Heart left ventricle (tissue), 16 donors: ENCODE data around the gene TTC23. TPM values are rescaled to one million over a fixed set of nuclear protein-coding genes. Genes with fewer than 3 reads are reported as not detected.

Experiments
- ATAC-seq, 4 donors: fragments of 200-7000 bp; cut with Tn5 transposase; one replicate each; pipeline ENCODE4 v1.9.1; 2020 to 2022; ENCODE audit warnings: moderate library complexity in 4 of 4, mild to moderate bottlenecking in 3 of 4, moderate number of reproducible peaks in 1 of 4
- DNase-seq, 5 donors: peaks; one replicate each; pipeline ENCODE4 v3.0.0-alpha.2; 2020
- H3K27ac ChIP-seq, 12 donors: fragments of 200-600 bp; sonication (generic) in 4 of 12; one replicate each; pipeline versions ENCODE4 v1.5.0 to v1.8.0; 2016 to 2022; ENCODE audit warnings: mild to moderate bottlenecking in 2 of 12
- H3K27me3 ChIP-seq, 9 donors: fragments of 200-600 bp; sonication (generic) in 2 of 9; one replicate each; pipeline versions ENCODE4 v1.5.1 to v1.8.0; 2016 to 2022; ENCODE audit warnings: mild to moderate bottlenecking in 3 of 9
- H3K36me3 ChIP-seq, 9 donors: fragments of 200-600 bp; sonication (generic) in 2 of 9; one replicate each; pipeline versions ENCODE4 v1.5.0 to v1.8.0; 2018 to 2022; ENCODE audit warnings: mild to moderate bottlenecking in 2 of 9
- H3K4me1 ChIP-seq, 12 donors: fragments of 200-600 bp; sonication (generic) in 4 of 12; one replicate each; pipeline versions ENCODE4 v1.5.0 to v1.8.0; 2016 to 2022; ENCODE audit warnings: mild to moderate bottlenecking in 3 of 12
- H3K4me3 ChIP-seq, 12 donors: fragments of 200-600 bp; sonication (generic) in 4 of 12; one replicate each; pipeline versions ENCODE4 v1.5.0 to v1.8.0; 2017 to 2022; ENCODE audit warnings: mild to moderate bottlenecking in 9 of 12, moderate library complexity in 4 of 12
- H3K9me3 ChIP-seq, 12 donors: fragments of 200-600 bp; sonication (generic) in 4 of 12; one replicate each; pipeline versions ENCODE4 v1.5.0 to v1.8.0; 2016 to 2022; ENCODE audit warnings: mild to moderate bottlenecking in 1 of 12
- CTCF ChIP-seq, 12 donors: fragments of 200-600 bp; sonication (generic) in 4 of 12; IDR thresholded peaks; one replicate each; pipeline versions ENCODE4 v1.5.0 to v1.8.0; 2018 to 2022; ENCODE audit warnings: antibody characterized with exemption in 12 of 12, mild to moderate bottlenecking in 5 of 12
- POLR2A ChIP-seq, 2 donors: fragments of 450-650 bp; IDR thresholded peaks; one replicate each; pipeline ENCODE4 v1.6.1; 2017; ENCODE audit warnings: antibody characterized with exemption in 2 of 2, mild to moderate bottlenecking in 2 of 2, moderate library complexity in 2 of 2
- WGBS, 4 donors: extraction: QIAGEN DNeasy Blood & Tissue Kit in 2 of 4; methylation state at CpG; one replicate each; pipeline versions ENCODE4 v1.1.5 to v1.1.7; 2013 to 2018; 5-methylcytosine and 5-hydroxymethylcytosine counted together
- intact Hi-C, 10 donors: fragments of 100-400 bp; cut with DNase I; formaldehyde crosslinking; loops; one replicate each; pipeline versions ENCODE4 v1.11.1 to v1.14.2; 2022
- polyA plus RNA-seq, 2 donors: library from polyadenylated mRNA; stranded (reverse); fragments of 200-250 nt; gene quantifications; one replicate each; pipeline ENCODE4 v1.2.3, GENCODE V29; 2013
- total RNA-seq, 9 donors: library from RNA; depleted of rRNA in 2 of 9; stranded (reverse); fragments of >200 nt in 2 of 9; fragmentation: NEBNext Ultra II Directional in 3 of 9; extraction: Animal tissue kit (Norgen Biotek cat#: 25700) in 3 of 9; gene quantifications; one replicate each; pipeline versions ENCODE4 v1.1.0 to v1.2.4, GENCODE V29; 2016 to 2023
- donor health status: ischemic (EF 13 %, LVEDD 7.1; RV severe dilation, severe dysfunction).
- donor health status: healthy with polysubstance abuse.
- donor health status: DM: no; HTN: yes; CAD: no.
- donor health status: DM: no; HTN: no; CAD: no.
- donor health status: ischemic (EF 25% LVEDD 6.9; RV normal size, moderate dysfunction).
- donor health status: ischemic (EF 25% LVEDD 5.7; RV mildly dilated, moderate dysfunction).
- donor health status: healthy.
- donor health status: DM: yes; HTN: yes; CAD: no.
- donor health status: ischemic (EF 35%, LVEDD 5.7; RV mildly dilated, moderate dysfunction).
- donor health status: nonischemic (EF 11% LVEDD 7.7; RV severe dilation, severe dysfunction).
- donor health status: DM: yes; HTN: yes; CAD: no.
- donor health status: PGD.
- donor health status: ischemic (EF 29% LVEDD 5.4; RV normal size, mild dysfunction).
- donor health status: nonischemic (EF 23%, LVEDD 6.1; RV moderate dilation, normal function).

Gene TTC23
- total and polyA plus RNA-seq, 11 donors = 5.7 to 19.5 (median 10.4) TPM

- H3K36me3 ChIP-seq = peaks cover 0 to 40% (median 9%) of the 10 kb centered on the region in 9 donors
- 67 to 78% (median 75%) methylated on average over 10 of the region's 10 CpGs for WGBS, 4 donors
- DNase-seq (no peak), ATAC-seq (no peak)
- intact Hi-C loops = no loop called here
- H3K27ac ChIP-seq = peak overlapping the region in 4 of 12 donors; percentile 90 to 98 (median 92)
- H3K4me1 ChIP-seq = peaks cover 0 to 85% (median 42%) of the 10 kb centered on the region in 12 donors
- no peak overlapping the region for H3K4me3 ChIP-seq
- no peak for TF ChIP-seq POLR2A (IDR thresholded peaks at IDR 0.05)
- no peak for TF ChIP-seq CTCF (IDR thresholded peaks at IDR 0.05)
- H3K9me3 ChIP-seq = no peaks in the 10 kb centered on the region
- H3K27me3 ChIP-seq = no peaks in the 10 kb centered on the region
Observed at GRCh38 chr15:99121207-99121606, 128.2 kb downstream of the TTC23 start.

- no peak for DNase-seq
- ATAC-seq = no peak
- Histone ChIP-seq H3K4me3 (no peak overlapping the region), H3K27ac (peak overlapping the region in 4 of 12 donors; percentile 11 to 98 (median 40)), H3K4me1 (peaks cover 0 to 81% (median 37%) of the 10 kb centered on the region in 12 donors), H3K9me3 (no peaks in the 10 kb centered on the region), H3K27me3 (no peaks in the 10 kb centered on the region), H3K36me3 (peaks cover 0 to 48% (median 9%) of the 10 kb centered on the region in 9 donors)
- WGBS, 4 donors = 80 to 85% (median 84%) methylated on average over 12 of the region's 12 CpGs
- TF ChIP-seq CTCF (IDR thresholded peaks at IDR 0.05) = no peak
- TF ChIP-seq POLR2A (IDR thresholded peaks at IDR 0.05) = no peak
- intact Hi-C loops = no loop called here
Observed at GRCh38 chr15:99120050-99120777, 129.2 kb downstream of the TTC23 start.

GRCh38 chr15:99118801-99119546, 130.4 kb downstream of the TTC23 start:
- H3K27me3 ChIP-seq = no peaks in the 10 kb centered on the region
- WGBS, 4 donors = 75 to 80% (median 78%) methylated on average over 19 to 22 of the region's 22 CpGs
- TF ChIP-seq POLR2A (IDR thresholded peaks at IDR 0.05) (no peak), CTCF (IDR thresholded peaks at IDR 0.05) (no peak)
- no peaks in the 10 kb centered on the region for H3K9me3 ChIP-seq
- intact Hi-C loops = no loop called here
- no peak overlapping the region for H3K4me3 ChIP-seq
- H3K4me1 ChIP-seq = peaks cover 0 to 81% (median 26%) of the 10 kb centered on the region in 12 donors
- H3K36me3 ChIP-seq = peaks cover 0 to 57% (median 16%) of the 10 kb centered on the region in 9 donors
- DNase-seq = peak in 3 of 5 donors; percentile 42 to 68 (median 63)
- peak overlapping the region in 4 of 12 donors; percentile 34 to 98 (median 54) for H3K27ac ChIP-seq
- ATAC-seq = peak in 2 of 4 donors; percentile 15 to 61

GRCh38 chr15:99118258-99118632, 131.1 kb downstream of the TTC23 start:
- ATAC-seq (no peak), DNase-seq (no peak)
- H3K36me3 ChIP-seq = peaks cover 0 to 63% (median 19%) of the 10 kb centered on the region in 9 donors
- intact Hi-C loops = no loop called here
- peak overlapping the region in 1 of 12 donors; percentile 98 for H3K27ac ChIP-seq
- no peaks in the 10 kb centered on the region for H3K9me3 ChIP-seq
- H3K4me1 ChIP-seq = peaks cover 0 to 81% (median 22%) of the 10 kb centered on the region in 12 donors
- WGBS, 4 donors = 87 to 93% (median 90%) methylated on average over 7 of the region's 7 CpGs
- H3K4me3 ChIP-seq = no peak overlapping the region
- TF ChIP-seq CTCF (IDR thresholded peaks at IDR 0.05) = no peak
- no peak for TF ChIP-seq POLR2A (IDR thresholded peaks at IDR 0.05)
- H3K27me3 ChIP-seq = no peaks in the 10 kb centered on the region
